ENCODE results near the gene ARPC5. TPM values are rescaled to one million over a fixed set of nuclear protein-coding genes. Genes with fewer than 3 reads are reported as not detected.

Gene ARPC5
- total and polyA plus RNA-seq, 9 of the 15 experiments (the other 6 are each of a cell fraction or from before 2014, with no cell fraction given): 71.8 to 150 (median 91.6) TPM

DNA sequence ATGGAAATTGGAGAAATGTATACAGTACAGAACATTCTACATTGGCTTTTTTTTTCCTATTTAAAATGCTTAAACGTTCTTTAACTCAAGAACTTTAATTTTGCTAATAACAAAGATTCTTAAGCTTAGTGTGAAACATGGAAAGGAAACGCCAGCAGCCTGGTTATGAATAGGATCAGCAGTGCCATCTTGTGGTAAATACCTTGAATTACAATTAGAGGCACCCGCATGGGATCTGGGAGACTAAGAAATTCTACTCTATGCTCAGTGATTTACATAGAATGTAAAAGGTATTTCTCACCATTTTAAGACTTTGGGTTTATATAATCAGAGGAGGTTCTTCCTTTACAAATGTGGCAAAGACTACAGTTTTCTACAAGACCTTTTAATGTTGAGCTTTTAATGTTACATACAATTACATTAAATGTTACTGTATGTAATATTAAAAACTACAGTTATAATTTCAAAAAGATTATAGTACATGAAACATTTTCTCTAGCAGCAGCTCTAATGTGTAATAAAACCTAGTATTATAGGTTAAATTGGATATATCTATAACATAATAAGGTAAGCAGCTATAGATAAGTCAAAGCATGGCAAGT is 49.6 kb upstream of the ARPC5 start (continued):
- TF ChIP-seq AFF4 (CRISPR knock-in tag; IDR thresholded peaks at IDR 0.05) (no peak), XRCC4 (IDR thresholded peaks at IDR 0.05; ENCODE audit: extremely low read depth, insufficient read depth, insufficient read length) (no peak), ATF3 (IDR thresholded peaks at IDR 0.05) (no peak), ATF3 (CRISPR knock-in tag; conservative IDR thresholded peaks at IDR 0.05) (no peak), RAD21 (CRISPR knock-in tag; conservative IDR thresholded peaks at IDR 0.05 in 1 of 2, IDR thresholded peaks at IDR 0.05 in 1 of 2) (peak; percentile 87 to 88)
- TF ChIP-seq, protein P1, sequence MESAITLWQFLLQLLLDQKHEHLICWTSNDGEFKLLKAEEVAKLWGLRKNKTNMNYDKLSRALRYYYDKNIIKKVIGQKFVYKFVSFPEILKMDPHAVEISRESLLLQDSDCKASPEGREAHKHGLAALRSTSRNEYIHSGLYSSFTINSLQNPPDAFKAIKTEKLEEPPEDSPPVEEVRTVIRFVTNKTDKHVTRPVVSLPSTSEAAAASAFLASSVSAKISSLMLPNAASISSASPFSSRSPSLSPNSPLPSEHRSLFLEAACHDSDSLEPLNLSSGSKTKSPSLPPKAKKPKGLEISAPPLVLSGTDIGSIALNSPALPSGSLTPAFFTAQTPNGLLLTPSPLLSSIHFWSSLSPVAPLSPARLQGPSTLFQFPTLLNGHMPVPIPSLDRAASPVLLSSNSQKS (CRISPR knock-in tag; IDR thresholded peaks at IDR 0.05): no peak
- TF ChIP-seq, protein P2, sequence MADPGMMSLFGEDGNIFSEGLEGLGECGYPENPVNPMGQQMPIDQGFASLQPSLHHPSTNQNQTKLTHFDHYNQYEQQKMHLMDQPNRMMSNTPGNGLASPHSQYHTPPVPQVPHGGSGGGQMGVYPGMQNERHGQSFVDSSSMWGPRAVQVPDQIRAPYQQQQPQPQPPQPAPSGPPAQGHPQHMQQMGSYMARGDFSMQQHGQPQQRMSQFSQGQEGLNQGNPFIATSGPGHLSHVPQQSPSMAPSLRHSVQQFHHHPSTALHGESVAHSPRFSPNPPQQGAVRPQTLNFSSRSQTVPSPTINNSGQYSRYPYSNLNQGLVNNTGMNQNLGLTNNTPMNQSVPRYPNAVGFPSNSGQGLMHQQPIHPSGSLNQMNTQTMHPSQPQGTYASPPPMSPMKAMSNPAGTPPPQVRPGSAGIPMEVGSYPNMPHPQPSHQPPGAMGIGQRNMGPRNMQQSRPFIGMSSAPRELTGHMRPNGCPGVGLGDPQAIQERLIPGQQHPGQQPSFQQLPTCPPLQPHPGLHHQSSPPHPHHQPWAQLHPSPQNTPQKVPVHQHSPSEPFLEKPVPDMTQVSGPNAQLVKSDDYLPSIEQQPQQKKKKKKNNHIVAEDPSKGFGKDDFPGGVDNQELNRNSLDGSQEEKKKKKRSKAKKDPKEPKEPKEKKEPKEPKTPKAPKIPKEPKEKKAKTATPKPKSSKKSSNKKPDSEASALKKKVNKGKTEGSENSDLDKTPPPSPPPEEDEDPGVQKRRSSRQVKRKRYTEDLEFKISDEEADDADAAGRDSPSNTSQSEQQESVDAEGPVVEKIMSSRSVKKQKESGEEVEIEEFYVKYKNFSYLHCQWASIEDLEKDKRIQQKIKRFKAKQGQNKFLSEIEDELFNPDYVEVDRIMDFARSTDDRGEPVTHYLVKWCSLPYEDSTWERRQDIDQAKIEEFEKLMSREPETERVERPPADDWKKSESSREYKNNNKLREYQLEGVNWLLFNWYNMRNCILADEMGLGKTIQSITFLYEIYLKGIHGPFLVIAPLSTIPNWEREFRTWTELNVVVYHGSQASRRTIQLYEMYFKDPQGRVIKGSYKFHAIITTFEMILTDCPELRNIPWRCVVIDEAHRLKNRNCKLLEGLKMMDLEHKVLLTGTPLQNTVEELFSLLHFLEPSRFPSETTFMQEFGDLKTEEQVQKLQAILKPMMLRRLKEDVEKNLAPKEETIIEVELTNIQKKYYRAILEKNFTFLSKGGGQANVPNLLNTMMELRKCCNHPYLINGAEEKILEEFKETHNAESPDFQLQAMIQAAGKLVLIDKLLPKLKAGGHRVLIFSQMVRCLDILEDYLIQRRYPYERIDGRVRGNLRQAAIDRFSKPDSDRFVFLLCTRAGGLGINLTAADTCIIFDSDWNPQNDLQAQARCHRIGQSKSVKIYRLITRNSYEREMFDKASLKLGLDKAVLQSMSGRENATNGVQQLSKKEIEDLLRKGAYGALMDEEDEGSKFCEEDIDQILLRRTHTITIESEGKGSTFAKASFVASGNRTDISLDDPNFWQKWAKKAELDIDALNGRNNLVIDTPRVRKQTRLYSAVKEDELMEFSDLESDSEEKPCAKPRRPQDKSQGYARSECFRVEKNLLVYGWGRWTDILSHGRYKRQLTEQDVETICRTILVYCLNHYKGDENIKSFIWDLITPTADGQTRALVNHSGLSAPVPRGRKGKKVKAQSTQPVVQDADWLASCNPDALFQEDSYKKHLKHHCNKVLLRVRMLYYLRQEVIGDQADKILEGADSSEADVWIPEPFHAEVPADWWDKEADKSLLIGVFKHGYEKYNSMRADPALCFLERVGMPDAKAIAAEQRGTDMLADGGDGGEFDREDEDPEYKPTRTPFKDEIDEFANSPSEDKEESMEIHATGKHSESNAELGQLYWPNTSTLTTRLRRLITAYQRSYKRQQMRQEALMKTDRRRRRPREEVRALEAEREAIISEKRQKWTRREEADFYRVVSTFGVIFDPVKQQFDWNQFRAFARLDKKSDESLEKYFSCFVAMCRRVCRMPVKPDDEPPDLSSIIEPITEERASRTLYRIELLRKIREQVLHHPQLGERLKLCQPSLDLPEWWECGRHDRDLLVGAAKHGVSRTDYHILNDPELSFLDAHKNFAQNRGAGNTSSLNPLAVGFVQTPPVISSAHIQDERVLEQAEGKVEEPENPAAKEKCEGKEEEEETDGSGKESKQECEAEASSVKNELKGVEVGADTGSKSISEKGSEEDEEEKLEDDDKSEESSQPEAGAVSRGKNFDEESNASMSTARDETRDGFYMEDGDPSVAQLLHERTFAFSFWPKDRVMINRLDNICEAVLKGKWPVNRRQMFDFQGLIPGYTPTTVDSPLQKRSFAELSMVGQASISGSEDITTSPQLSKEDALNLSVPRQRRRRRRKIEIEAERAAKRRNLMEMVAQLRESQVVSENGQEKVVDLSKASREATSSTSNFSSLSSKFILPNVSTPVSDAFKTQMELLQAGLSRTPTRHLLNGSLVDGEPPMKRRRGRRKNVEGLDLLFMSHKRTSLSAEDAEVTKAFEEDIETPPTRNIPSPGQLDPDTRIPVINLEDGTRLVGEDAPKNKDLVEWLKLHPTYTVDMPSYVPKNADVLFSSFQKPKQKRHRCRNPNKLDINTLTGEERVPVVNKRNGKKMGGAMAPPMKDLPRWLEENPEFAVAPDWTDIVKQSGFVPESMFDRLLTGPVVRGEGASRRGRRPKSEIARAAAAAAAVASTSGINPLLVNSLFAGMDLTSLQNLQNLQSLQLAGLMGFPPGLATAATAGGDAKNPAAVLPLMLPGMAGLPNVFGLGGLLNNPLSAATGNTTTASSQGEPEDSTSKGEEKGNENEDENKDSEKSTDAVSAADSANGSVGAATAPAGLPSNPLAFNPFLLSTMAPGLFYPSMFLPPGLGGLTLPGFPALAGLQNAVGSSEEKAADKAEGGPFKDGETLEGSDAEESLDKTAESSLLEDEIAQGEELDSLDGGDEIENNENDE (IDR thresholded peaks at IDR 0.05; ENCODE audit: low read depth, low read length): no peak

Data from K562 (cell line).